GM19193 (cell line): ENCODE measurements around the gene VSTM1.

Experiments used
- POLR2A ChIP-seq: IDR thresholded peaks from 4 replicates; pipeline ENCODE4 v1.6.1; 2011; ENCODE audit not compliant: insufficient read depth, insufficient read length; ENCODE audit errors: extremely low read depth

VSTM1 gene

GRCh38 chr19:54084410-54084809 is 20.7 kb upstream of the VSTM1 start:
- no peak for TF ChIP-seq POLR2A

GRCh38 chr19:54081032-54081431 is 17.3 kb upstream of the VSTM1 start, which contains the start of gene TARM1:
Gene TARM1 (minus strand): TSS chr19:54081365. CDS start chr19:54081340, 25 bp downstream.
- no peak for TF ChIP-seq POLR2A

- TF ChIP-seq POLR2A: no peak
Observed at GRCh38 chr19:54077334-54077733, 13.6 kb upstream of the VSTM1 start.

GRCh38 chr19:54074851-54075250 is 11.2 kb upstream of the VSTM1 start:
- no peak for TF ChIP-seq POLR2A

DNA sequence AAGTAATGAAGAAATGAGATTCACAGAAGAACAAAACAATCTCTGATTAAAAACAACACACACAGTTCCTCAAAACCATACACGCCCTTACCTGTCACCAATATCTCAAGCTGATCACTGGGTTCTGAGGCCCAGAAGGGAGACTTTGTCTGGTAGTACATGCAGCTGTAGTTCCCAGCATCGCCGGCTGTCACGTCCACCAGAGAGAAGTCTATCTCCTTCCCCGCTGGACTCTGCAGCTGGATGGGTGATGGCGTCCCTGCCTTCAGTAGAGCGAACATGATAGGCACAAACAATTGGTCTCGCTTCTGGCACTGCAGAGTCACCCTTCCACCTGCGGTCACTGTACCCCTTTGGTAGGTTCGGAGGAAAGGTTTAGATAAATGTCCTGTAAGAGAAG is 10.1 kb upstream of the VSTM1 start:
- no peak for TF ChIP-seq POLR2A

DNA sequence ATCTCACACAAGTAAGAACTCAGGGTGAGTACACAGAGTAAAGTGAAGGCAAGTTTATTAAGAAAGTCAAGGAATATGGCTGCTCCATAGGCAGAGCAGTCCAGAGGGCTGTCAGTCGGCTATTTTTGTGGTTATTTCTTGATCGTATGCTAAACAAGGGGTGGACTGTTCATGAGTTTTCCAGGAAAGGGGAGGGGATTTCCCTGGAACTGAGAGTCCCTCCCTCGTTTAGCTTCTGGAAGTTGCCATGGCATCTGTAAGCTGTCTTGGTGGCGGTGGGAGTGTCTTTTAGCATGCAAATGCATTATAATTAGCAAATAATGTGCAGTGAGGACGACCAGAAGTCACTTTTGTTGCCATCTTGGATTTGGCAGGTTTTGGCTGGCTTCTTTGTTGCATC is 5.8 kb upstream of the VSTM1 start:
- no peak for TF ChIP-seq POLR2A

- TF ChIP-seq POLR2A: no peak
Observed at GRCh38 chr19:54062643-54063042, 1.1 kb downstream of the VSTM1 start.

DNA sequence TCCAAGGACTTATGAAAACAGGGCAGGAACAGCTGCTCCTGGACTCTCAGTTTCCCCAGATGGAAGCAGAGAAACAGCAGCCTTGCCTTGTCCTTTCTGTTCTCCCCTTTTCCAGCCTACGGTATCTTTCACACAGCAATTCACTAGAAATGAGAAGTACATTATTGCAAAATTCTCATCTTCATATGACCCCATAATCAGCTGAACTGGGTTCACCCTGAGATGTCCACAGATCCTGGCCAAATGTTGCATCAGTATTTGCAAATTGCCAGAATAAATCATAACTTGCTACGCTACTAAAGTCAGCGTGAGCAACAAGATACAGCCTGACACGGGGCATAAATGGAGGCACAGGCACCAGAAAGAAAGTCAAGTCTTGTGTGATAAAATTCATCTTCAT is 16.1 kb downstream of the VSTM1 start:
- TF ChIP-seq POLR2A: no peak

- no peak for TF ChIP-seq POLR2A
Observed at GRCh38 chr19:54045771-54046170, 17.9 kb downstream of the VSTM1 start.

DNA sequence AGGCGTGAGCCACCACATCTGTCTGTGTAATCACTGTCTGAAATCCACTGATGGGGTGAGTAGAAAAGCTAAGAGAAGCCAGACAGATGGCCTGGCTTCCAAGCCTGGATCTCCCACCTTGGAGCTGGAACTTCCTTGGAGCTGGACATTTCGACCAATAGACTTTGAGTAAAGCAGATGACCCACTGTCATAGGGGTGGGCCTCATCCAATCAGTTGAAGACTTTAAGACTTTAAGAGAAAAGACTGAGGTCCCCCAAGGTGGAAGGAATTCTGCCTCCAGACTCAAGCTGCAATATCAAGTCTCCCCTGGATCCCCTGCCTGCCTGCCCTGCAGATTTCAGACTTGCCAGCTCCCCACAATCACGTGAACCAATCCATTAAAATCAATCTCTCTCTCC is 20.7 kb downstream of the VSTM1 start:
- TF ChIP-seq POLR2A: no peak

- no peak for TF ChIP-seq POLR2A
Observed at GRCh38 chr19:54041969-54042606, 21.6 kb downstream of the VSTM1 start.

GRCh38 chr19:54040003-54040402 is 23.7 kb downstream of the VSTM1 start:
- TF ChIP-seq POLR2A: no peak

DNA sequence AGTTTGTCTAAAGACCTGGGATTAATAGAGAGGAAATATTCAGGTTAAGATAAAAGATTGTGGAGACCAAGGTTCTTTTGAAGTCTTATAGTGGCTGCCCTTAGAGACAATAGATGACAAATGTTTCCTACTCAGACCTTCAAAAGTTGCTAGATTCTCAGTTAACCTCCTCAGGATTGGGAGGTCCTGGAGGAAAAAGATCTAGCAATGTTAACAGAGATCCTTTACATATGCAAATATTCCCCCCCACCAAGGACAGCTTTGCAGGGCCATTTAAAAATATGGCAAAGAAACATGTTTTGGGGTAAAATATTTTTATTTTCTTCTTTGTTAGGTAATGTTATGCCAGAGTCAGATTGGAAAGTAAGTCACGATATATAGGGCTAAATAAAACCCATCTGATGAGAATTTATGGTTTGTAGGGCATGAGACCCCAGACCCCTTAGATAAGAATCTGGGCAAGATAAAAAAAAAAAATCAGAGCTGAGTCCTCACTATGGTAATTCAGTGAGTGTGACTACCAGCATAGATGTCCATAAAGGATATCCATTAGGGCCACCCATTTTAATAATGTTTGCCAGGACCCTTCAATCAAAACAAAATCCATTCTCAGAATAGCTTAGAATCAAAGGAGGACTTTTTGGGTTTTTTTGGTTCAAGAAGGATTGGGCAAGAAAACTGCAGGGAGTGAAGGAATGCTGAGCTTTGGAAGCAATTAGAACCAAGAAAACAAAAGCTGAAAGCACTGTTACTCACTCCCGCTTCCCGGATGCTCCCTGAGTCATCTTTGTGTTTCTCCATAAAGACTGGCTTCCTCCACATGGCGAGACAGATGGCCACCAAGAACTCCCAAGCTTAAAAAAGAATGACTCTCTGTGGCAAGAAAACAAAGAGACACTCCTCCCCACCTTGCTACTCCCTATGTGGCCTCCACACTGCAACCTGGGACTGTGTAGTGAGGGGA is 28.2 kb downstream of the VSTM1 start:
- no peak for TF ChIP-seq POLR2A

DNA sequence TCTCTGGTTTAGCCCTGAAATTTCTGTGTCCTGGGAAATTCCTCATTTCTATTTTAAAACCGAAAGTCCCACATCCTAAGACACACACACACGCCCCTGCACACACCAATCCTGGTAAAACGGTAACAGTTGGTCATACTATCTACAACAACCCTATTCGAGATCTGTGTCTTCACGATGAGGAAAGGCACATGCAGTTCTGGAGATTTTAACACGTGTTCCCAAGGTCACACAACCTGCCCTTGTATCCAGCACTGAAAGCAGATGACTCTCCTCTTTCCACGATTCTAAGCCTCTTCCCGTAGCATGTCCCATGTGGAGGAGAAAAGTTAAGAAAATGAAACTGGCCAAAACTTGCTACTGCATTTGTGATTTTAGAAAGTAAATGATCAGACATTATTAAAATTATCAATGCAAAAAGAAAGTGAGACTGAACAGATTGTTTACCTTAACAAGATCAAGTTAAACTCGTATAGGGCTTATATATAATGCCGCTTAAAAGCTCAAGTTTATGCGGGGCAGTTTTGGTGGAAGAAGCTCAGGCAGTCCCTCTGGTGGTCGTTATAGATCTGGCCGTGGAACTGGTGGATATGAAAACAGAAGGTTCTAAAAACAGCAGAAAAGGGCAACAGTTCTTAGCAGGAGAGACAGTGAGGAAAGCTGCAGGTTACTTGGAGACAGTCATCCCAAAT is 32.7 kb downstream of the VSTM1 start:
- TF ChIP-seq POLR2A: no peak

- TF ChIP-seq POLR2A: no peak
Observed at GRCh38 chr19:54029930-54030490, 33.7 kb downstream of the VSTM1 start.
